NCI-H1417 (cell line): ENCODE measurements around the gene GGN.
A peak's percentile ranks its signal among the peaks of the same experiment; 100 is the strongest.
"Not testable (repeated sequence)": the region's sequence is repeated elsewhere in the genome, so short reads cannot be mapped to it uniquely, and the experiment has no call there.

Experiments
- DNase-seq, 3 experiments: peaks; one replicate each; lab custom pipeline; 2025; lab: John Stamatoyannopoulos, UW

GGN gene

DNA sequence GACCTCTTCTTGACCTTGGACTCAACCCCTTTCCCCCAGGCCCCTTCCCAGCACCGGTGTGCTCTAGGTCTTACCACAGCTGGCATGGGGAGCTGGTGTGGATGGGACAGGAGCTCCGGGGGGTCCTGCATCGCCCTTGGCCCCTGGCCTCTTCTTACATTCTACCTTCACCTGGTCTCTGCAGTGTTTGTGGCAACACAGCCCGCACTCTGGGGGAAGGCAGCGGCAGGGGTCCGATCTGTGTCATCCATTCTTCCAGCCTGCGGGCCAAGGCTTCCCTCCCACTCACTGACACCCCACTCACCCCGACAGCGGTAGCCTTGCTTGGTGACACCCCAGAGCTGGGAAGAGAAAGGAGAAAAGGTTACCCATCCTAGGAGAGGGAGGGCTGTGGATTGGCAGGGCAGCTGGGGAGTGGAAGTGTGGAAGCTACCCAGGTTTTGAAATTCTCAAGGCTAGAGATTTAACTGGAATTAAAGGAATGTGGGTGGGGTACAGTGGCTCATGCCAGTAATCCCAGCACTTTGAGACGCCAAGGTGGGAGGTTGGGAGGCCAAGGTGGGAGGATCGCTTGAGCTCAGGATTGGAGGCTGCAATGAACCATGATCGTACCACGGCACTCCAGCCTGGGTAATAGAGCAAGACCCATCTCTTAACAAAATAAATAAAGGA, 23.3 kb upstream of the GGN start:
- no peak for DNase-seq

DNA sequence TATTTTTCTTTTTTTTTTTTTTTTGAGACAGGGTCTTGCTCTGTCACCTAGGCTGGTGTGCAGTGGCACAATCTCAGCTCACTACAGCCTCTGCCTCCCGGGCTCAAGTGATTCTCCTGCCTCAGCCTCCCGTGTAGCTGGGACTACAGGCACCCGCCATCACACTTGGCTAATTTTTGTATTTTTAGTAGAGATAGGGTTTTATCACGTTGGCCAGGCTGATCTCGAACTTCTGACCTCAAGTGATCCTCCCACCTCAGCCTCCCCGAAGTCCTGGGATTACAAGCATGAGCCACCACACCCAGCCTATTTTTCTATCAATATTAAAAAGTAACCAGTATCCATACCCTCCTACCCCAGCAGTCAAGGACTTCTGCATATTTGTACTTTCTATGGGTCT, 22.6 kb upstream of the GGN start:
- not testable (repeated sequence) for DNase-seq

DNA sequence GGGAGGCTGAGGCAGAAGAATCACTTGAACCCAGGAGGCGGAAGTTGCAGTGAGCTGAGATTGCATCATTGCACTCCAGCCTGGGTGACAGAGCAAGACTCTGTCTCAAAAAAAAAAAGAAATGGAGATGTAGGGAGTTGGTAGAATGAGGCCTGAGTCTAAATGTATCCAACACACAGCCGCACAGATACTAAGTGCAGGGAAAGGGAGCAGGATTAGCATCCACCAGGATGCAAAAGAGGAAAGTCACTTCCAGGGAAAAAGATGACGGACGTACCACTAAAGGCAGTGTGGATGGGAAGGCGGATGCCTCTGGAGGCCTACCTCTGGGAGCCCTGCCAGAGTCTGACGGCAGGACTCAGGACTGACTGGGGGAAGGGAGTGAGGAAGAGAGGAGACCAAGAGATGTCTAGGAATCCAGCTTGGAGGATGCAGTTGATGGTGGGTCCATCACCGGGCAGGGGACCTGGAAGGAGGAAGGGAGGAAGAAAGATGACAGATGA, 21.8 kb upstream of the GGN start:
- no peak for DNase-seq

DNA sequence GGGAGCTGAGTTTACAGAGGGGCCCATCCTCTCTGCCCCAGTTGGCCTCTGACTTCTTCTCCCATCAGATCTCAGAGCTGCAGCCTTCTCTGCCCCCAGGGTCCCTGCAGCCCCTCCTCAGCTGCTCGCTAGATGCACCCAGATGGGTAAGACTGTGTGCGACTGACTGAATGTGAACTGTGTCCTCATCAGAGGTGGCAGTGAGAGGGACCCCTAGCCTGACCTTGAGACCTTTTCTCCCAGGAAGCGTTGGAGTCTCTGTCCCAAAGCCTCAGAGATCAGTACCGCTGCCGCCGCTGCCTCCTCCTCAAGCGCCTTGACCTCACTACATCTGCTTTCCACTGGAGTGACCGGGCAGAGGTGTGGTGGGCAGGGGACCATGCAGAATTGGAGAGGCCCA, 17.4 kb upstream of the GGN start:
- DNase-seq: no peak

DNA sequence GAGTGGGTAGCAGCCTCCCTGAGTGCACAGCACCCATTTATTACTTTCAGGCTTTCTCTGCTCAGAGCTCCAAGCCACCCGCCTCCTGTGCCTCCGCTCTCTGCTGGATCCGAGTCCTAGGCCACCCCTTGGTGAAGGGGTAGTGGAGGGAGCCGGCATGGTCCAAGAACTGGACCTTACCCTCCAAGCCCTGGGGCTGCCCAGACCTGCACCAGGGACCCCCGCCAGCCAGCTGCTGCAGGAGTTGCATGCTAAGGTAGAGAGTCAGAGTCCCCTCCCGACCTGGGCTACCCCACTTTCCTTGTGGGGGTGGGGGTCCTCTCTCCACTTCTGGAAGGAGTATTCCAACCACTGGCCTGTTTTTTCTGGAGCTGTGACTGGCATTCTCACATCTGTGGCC, 17.0 kb upstream of the GGN start:
- no peak for DNase-seq

DNA sequence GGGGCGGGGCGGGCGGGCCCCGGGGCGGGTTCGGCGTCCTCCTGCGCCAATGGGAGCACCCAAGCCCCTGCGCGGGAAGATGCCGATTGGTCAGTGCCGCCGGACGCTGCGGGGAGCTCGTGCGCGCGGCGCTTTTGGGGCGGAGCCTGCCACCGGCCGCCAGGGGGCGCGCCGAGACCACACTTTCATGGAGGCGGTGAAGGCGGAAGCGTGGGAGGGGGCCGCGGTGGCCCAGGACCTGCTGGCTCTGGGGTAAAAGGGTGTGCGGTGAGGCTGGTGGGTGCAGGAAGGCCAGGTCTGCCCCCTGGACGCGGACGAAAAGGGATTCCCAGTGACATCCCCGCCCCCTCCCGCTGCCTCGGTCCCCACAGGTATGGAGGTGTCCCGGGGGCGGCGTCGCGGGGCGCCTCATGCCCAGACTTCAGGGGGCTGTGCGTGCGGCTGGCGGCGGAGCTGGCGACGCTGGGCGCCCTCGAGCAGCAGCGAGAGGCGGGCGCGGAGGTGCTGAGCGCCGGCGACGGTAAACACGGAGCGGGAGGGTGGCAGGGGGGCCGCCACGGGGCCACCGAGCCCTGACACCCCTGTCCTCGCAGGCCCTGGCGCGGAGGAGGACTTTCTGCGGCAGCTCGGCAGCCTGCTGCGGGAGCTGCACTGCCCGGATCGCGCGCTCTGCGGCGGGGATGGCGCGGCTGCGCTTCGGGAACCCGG, 15.3 kb upstream of the GGN start, which contains the start of gene FAM98C:
Gene FAM98C, plus strand, starts transcription at position 127 of the 708 bp plus-strand sequence. Its CDS starts 61 bp downstream, at position 188.
- DNase-seq: peak; percentile 96 to 99 (median 98)

DNA sequence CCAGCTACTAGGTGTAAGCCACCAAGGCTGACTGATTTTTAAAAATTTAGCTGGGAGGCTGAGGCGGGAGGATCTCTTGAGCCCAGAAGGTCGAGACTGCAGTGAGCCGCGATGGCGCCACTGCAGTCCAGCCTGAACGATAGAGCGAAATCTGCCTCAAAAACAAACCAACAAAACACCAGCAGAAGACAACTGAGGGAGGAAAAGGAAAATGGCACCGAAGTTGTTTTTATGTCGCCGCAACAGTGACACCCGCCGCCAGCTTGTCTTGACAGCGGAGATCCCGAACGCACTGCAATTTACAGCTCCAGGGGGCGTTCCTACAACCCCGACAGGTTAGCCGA, 14.8 kb upstream of the GGN start:
- DNase-seq: no peak

DNA sequence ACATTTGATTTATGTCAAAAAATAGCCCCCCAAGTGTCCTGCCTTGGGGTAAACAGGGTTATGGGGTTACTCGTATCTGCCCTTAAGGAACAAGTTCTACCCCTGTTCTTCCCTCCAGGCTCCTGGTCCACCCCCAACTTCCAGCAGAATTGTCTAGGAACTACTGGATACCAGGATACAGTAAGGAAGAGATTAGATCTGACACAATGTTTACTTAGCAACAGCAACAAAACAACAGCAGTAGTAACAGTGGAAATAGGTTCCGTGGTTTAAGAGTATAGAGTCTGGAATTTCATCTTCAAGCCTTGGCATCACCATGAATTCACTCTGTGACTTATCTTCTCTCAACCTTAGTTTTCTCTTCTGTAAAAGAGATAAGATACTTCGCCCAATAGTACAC, 13.3 kb upstream of the GGN start:
- no peak for DNase-seq

DNA sequence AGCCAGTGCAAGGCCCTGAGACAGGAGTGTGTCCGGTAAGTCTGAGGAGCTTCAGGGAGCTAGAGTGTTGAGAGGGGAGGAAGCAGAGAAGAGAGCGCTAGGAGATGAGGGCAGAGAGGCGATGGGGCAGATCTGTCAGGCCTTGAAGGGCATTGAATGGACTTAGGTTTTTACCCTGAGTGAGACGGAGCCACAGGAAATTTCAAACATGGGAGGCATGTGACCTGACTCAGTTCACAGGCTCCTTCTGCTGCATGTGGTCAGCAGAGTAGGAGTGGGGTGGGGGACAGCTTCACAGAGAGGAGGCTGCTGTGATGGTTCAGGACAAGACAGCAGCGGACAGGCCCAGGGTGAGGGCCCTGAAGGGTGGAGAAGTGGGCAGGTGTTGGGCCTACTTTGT, 12.5 kb upstream of the GGN start:
- DNase-seq: no peak

DNA sequence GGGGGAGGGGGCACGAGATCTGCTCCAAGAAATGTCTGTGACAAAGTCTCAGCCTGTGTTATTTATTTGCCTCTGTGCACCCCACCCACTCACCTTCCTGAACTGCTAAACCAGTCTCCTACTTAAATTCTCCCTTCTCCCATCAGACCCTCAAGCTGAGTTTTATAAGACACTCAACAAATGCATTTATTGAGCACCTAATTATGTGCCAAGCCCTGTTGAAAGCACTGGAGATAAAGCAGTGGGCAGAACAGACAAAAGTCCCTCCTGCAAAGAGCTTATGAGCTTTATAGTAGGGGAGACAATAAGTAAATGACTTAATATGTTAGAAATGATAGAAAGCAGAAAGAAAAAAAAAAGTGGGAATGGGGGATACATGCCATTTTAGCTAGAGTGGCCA, 11.7 kb upstream of the GGN start:
- DNase-seq: no peak

DNA sequence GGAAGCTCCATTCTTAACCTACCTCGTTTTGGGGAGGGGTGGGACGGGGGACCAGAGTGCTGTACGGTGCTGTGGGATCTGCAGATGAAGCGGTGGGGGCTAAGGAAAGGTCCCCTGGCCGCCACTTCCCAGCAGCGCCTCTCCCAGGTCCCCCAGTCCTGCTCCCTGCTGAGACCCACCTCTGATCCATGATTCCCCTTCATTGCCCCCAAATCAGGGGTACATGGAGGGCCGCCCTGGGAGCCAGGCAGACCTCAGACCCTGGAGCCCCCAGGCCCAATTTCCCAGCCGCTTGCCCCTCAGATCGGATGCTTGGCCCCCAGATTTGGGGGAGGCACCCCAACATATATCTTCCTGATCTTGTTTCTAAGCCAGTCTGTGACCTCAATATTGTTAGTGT, 11.2 kb upstream of the GGN start:
- no peak for DNase-seq

DNA sequence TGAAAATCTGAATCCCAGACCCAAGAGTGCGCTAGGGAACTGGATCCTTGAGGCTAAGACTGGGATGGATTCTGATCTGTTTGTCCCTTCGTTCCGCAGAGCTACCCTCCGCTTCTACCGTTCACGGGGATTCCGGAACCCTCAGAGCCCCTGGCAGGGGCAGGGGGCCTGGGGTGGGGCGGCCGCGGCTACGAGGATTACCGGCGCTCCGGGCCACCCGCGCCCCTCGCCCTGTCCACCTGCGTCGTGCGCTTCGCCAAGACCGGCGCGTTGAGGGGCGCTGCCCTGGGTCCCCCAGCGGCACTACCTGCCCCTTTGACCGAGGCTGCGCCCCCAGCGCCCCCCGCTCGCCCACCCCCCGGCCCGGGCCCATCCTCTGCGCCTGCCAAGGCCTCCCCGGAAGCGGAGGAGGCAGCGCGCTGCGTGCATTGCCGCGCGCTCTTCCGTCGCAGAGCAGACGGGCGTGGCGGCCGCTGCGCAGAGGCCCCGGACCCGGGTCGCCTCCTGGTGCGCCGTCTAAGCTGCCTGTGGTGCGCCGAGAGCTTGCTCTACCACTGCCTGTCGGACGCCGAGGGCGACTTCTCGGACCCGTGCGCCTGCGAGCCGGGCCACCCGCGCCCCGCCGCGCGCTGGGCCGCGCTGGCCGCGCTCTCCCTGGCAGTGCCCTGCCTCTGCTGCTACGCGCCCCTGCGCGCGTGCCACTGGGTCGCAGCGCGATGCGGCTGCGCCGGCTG, 7.7 kb upstream of the GGN start:
- no peak for DNase-seq

DNA sequence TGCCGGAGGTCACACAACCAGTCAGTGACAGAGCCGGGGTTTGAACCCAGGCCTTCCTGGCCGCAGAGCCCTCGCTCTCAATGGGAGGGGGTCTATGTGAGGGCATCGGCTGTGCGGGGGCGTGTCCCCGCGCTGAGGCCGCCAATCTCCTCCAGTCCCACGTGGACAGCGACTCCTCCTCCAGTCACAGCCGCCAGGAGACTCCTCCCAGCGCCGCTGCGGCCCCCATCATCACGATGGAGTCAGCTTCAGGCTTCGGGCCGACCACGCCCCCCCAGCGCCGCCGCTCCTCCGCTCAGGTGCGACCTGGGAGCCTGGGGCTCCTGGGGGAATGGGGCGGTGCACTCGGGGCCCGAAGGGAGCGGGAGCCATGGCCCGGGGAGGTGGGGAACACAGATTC, 6.7 kb upstream of the GGN start:
- peak in 1 of 3 experiments; percentile 35 for DNase-seq

DNA sequence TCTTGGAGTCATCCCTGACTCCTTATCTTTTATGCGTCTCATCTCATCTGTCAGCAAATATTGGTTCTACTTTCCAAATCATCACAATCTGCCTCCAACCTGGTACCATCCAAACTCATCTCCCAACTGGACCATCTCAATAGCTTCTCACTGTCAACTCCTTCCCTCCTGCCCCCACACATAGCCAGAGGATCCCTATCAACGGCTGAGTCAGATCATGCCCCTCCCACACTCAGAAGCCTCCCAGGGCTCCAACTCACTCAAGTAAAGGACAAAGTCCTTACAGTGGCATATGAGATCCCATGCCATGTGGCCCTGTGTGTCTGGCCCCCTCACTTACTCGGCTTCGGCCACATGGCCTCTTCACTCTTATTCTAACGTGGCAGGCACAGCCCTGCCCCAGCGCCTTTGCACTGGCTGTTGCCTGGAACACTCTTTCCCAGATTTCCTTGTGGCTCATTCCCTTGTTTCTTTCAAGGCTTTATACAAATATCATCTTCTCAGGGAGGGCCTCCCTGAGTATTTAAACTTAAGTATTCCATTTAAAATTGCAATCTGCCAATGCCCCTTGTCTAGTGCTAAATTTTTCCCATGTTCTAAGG, 5.0 kb upstream of the GGN start:
- no peak for DNase-seq

DNA sequence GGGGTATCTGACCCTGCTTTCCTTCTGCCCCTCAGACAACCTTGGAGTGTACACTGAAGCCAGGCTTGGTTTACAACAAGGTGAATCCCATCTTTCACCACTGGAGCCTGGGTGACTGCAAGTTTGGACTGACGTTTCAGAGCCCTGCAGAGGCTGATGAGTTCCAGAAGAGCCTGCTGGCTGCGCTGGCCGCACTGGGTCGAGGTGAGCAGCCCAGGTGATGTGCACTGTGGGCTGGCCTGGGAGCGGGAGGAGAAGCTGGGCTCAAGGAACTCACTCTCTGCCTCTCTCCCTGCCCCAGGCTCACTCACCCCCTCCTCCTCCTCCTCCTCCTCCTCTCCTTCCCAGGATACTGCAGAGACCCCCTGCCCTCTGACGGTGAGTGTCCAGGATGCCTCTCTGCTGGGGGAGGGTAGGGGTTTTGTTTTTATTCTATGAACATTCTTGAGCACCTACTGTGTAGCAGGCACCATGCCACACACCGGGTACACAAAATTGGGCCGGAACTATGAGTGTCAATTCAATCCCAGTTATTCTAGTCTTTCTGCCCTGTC, 4.2 kb upstream of the GGN start:
- no peak for DNase-seq

DNA sequence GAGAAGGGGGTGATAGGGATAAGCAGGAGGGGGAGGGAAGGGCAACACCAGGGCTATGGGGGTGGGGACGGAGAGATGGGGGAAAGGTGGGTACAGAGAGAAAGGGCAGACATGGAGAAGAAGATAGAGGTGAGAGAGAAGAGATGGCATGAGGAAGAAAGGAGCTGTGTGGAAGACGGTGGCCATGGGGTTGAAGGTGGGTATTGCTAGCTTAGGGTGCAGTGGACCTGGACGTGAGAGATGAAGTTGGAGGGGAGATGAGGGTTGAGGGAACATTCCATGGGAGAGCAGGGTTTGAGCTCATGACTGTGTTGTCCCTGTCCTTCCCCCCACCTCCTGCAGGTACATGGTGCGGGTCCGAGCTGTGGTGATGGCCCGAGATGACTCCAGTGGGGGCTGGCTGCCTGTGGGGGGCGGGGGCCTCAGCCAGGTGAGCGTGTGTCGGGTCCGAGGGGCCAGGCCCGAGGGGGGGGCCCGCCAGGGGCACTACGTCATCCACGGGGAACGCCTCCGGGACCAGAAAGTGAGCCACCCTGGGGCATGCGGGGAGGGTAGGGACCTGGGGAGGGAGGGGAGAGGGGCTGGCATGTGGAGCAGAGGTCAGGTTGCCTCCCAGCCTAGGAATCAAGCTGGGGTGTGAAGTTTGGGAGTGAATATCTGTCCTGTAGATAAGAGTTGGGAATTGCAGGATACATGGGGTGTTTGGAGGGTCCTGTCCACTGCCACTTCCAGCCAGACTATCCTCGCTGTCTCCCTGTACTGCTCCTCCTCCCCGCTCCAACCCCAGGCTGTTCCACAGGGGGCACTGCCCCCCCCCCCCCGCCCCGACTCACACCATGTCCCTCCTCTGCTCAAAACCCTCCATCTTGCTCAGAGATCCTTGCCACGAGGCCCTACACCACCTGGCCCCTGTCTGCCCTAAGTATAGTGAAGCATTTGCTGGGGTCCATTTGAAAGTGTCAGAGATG, 2.4 kb upstream of the GGN start:
- DNase-seq: no peak

DNA sequence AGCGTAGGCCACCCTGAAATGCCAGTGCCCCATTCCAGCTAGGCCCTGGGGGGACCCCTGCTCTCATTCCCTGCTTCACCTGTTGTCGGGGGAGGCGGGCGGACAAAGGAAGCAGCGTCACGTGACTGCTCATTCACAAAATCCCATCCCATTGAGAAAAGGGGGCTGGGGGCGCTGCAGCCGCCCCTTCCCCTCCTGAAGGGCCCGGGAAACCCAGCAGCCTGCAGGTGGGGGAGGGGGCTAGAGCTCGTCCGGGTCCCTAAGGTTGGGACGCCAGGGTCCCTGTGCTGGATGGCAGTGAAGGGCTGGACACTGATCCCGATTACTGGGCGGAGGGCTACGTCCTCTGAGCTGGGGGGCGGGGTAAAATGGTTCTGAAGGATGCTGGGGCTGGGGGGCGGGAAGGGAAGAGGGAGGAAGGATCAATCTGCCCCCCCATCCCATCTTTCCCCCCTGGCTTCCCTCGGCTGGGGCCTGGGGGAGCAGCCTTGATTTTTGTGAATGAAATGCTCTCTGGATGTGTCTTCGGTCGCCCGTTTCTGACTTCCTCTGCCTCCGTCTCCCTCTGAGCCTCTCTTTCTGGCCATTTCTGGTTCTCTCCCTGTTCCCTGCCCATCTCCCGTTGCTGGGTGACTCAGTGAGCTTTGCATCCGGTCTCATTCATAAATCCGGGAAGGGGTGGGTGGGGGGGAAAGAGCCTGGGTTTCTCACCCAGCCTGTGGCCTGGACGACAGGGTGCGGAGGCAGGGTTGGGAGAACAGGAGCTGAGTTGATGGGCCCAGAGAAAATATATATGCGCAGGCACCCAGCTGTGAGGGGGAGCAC, 1.5 kb upstream of the GGN start:
- peak; percentile 36 to 56 (median 42) for DNase-seq

DNA sequence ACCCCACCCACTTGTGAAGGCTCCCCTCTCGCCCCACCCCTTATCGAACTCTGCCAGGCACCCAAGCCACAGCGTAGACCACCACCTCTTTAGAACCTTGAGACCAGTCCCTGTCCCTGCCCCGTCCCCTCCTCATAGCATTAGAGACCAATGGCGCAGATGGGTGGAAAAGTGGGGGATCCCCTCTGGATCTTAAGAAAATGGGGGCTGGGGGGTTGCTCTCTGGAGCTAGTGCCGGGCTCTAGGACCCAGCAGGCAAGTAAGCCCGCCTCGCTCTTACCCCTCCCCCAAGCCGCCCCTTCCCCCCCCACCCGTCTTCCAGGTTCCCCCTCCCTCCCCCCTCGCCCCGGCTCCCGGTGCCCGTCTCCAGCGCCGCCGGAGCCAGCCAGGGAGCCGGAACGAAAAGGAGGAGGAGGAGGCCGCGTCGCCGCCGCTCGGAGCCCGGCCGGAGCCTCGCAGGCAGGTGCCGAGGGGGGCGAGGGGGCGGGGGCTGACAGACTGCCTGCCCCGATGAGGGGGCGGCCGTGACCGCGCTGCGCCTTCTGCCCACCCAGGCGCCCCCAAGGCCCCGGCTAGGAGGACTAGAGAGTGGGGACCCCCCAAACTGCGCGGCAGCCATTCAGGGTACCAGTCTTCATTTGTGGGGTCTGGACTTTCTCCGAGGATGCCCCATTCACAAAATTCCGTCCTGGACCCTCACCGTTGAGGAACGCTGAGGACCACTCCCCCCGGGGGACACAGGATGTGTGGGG, 691 bp upstream of the GGN start, which contains the start of gene SPRED3:
Gene SPRED3, plus strand, starts transcription at position 349 of the 752 bp plus-strand sequence. CDS start 1,606 bp downstream, outside the sequence.
- peak; percentile 78 to 90 (median 84) for DNase-seq

DNA sequence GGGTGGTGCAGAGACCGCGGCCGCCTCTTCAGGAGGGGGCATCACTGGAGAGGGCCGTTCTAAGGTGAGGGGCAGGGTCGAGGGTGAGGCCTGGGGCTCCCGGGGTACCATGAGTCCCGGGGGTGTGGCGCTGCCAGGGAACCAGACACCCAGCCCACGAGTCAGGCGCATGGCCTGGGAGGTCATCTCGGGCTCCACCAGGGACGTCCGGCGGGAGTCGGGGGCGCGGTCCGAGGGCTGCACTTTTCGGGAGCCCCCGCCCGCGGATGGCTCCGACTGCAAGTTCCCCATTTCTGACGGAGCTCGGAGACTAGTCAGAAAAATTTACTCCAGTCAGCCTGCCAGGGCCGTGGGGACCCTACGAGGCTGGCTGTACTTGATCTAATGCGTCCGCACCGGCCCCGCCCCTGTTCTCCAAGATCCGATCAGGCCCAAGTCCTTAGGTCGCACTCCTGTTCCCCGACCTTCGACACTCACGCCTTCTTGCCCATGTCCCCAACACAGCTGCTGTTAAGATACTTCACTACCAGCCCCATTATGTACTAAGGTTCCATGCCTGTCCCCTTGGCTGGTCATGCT, 774 bp downstream of the GGN start:
- DNase-seq: no peak
